Stomach (tissue), 9 donors: Measurements from ENCODE around the gene WDR7. TPM values are rescaled to one million over a fixed set of nuclear protein-coding genes. Genes with fewer than 3 reads are reported as not detected.
A peak's percentile ranks its signal among the peaks of the same experiment; 100 is the strongest.

ENCODE experiments used
- DNase-seq, 2 donors: peaks; one replicate each; pipeline versions ENCODE4 v3.0.0 to v3.0.0-alpha.2; 2013 to 2019
- H3K27ac ChIP-seq, 5 donors: fragments of 200-600 bp in 4 of 5; sonication (generic) in 4 of 5; one replicate each; pipeline ENCODE4 v1.5.1; 2013 to 2019; ENCODE audit warnings: mild to moderate bottlenecking in 1 of 5, moderate library complexity in 1 of 5
- H3K27me3 ChIP-seq, 3 donors: fragments of 200-600 bp; sonication (generic); one replicate each; pipeline ENCODE4 v1.5.1; 2017 to 2019; ENCODE audit warnings: mixed run types in 1 of 3
- H3K36me3 ChIP-seq, 4 donors: fragments of 200-600 bp; sonication (generic); 1 replicate in 3 of 4; 2 replicates in 1 of 4; pipeline ENCODE4 v1.5.1; 2016 to 2019
- H3K4me1 ChIP-seq, 4 donors: fragments of 200-600 bp; sonication (generic); one replicate each; pipeline ENCODE4 v1.5.1; 2016 to 2019
- H3K4me3 ChIP-seq, 4 donors: fragments of 200-600 bp; sonication (generic) in 3 of 4; one replicate each; pipeline ENCODE4 v1.5.1; 2016 to 2019; ENCODE audit warnings: mild to moderate bottlenecking in 1 of 4
- H3K9me3 ChIP-seq, 4 donors: fragments of 200-600 bp; sonication (generic); one replicate each; pipeline ENCODE4 v1.5.1; 2016 to 2019
- EP300 ChIP-seq: sonication (generic); formaldehyde crosslinking; IDR thresholded peaks from one replicate; pipeline ENCODE4 v1.6.1; 2017; ENCODE audit warnings: antibody characterized with exemption
- POLR2A ChIP-seq, 4 donors: fragments of 450-650 bp; IDR thresholded peaks; one replicate each; pipeline ENCODE4 v1.6.1; 2016; ENCODE audit warnings: antibody characterized with exemption in 4 of 4, control low read depth in 2 of 4, mild to moderate bottlenecking in 1 of 4, moderate library complexity in 1 of 4
- POLR2AphosphoS5 ChIP-seq, 3 donors: sonication (generic); formaldehyde crosslinking; IDR thresholded peaks; one replicate each; pipeline ENCODE4 v1.6.1; 2016; ENCODE audit warnings: antibody characterized with exemption in 3 of 3
- WGBS, 5 donors: extraction: QIAGEN DNeasy Blood & Tissue Kit in 3 of 5; methylation state at CpG; one replicate each; pipeline versions ENCODE4 v1.1.5 to v1.1.7; 2013 to 2018; 5-methylcytosine and 5-hydroxymethylcytosine counted together
- intact Hi-C: fragments of 100-400 bp; cut with DNase I; formaldehyde crosslinking; loops from one replicate; pipeline ENCODE4 v1.15.1; 2023; ENCODE audit warnings: low total_unique reads
- polyA plus RNA-seq, 3 donors: library from polyadenylated mRNA; stranded (reverse); fragments of 200-250 nt; gene quantifications; one replicate each; pipeline ENCODE4 v1.2.3, GENCODE V29; 2013
- total RNA-seq, 5 donors: library from RNA; depleted of rRNA; stranded (reverse); fragments of >200 nt; gene quantifications; one replicate each; pipeline versions ENCODE4 v1.1.0 to v1.2.3, GENCODE V29; 2014 to 2016
- TF ChIP-seq, protein P1 (sequence below), 7 experiments: fragments of 450-650 bp in 4 of 7; fragments of 200-600 bp in 3 of 7; sonication (generic) in 3 of 7; IDR thresholded peaks; one replicate each; pipeline ENCODE4 v1.5.1; 2016 to 2019; ENCODE audit warnings: antibody characterized with exemption in 7 of 7, control low read depth in 2 of 7, mild to moderate bottlenecking in 1 of 7
- donor health status: healthy with polysubstance abuse.
- donor health status: Bipolar disorder and iron deficiency.
- donor health status: healthy.

The WDR7 gene
- total and polyA plus RNA-seq, 8 donors, result 1.7 to 250 (median 47.2) TPM

DNA sequence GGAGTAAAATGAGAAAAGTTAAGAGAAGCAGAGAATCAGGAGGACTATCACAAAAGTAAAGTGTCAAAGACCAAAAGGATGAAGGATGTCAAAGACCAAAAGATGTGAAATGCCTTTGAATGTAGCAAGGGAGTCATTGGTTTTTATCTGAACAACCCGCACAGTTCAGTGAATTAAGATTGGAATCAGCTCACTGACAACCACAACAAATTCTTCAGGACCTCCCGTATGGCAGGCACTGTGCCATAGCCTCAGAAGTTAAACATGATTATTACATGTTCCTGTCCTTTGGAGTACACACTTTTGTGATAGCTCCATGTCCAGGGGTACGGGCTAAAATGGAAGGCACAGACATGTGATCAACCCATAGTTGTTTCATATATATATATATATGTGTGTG, 7.8 kb upstream of the WDR7 start:
- no peaks in the 10 kb centered on the region for H3K9me3 ChIP-seq
- H3K27ac ChIP-seq, result no peak overlapping the region
- H3K4me1 ChIP-seq, result peaks cover 0 to 15% (median 5%) of the 10 kb centered on the region in 4 donors
- no peak for DNase-seq
- intact Hi-C loops, result no loop called here
- H3K27me3 ChIP-seq, result no peaks in the 10 kb centered on the region
- TF ChIP-seq POLR2AphosphoS5 (IDR thresholded peaks at IDR 0.05) (no peak), EP300 (no peak), POLR2A (IDR thresholded peaks at IDR 0.05) (no peak)
- TF ChIP-seq, protein P1, sequence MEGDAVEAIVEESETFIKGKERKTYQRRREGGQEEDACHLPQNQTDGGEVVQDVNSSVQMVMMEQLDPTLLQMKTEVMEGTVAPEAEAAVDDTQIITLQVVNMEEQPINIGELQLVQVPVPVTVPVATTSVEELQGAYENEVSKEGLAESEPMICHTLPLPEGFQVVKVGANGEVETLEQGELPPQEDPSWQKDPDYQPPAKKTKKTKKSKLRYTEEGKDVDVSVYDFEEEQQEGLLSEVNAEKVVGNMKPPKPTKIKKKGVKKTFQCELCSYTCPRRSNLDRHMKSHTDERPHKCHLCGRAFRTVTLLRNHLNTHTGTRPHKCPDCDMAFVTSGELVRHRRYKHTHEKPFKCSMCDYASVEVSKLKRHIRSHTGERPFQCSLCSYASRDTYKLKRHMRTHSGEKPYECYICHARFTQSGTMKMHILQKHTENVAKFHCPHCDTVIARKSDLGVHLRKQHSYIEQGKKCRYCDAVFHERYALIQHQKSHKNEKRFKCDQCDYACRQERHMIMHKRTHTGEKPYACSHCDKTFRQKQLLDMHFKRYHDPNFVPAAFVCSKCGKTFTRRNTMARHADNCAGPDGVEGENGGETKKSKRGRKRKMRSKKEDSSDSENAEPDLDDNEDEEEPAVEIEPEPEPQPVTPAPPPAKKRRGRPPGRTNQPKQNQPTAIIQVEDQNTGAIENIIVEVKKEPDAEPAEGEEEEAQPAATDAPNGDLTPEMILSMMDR (IDR thresholded peaks at IDR 0.05), result no peak
- 74 to 89% (median 87%) methylated on average over 3 of the region's 3 CpGs for WGBS, 5 donors
- no peak overlapping the region for H3K4me3 ChIP-seq
- H3K36me3 ChIP-seq, result no peaks in the 10 kb centered on the region

DNA sequence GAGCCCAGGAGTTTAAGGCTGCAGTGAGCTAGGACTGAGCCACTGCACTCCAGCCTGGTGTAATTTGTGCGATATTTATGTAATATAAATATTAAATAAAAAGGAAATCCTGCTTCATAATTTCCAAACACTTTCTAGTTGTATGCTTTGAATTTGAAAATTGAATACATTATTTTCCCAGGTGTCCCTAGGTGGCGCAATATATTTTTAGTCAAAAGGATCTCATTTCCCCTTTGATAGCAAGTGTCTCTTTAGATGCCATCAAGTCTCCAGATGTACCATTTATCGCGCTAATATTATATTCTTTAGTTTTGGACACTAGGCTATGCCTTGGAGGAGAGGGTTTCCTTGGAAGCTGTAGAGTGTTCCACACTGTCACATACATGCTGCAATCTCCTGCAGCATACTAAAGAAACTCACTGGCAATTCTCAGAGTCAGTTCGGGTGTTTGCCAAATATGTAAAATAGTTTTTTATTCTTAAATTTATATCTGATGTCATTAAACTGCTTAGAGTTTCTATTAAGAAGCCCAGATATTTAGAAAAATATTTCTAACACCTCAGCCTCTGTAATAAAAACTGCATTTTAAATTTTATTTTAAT, 5.6 kb upstream of the WDR7 start:
- Histone ChIP-seq H3K9me3 (no peaks in the 10 kb centered on the region), H3K27me3 (no peaks in the 10 kb centered on the region), H3K4me1 (peaks cover 0 to 12% (median 5%) of the 10 kb centered on the region in 4 donors), H3K4me3 (no peak overlapping the region), H3K27ac (no peak overlapping the region), H3K36me3 (no peaks in the 10 kb centered on the region)
- WGBS, 5 donors, result 38 to 64% (median 45%) methylated on average over 5 of the region's 5 CpGs
- intact Hi-C loops, result no loop called here
- peak in 1 of 2 donors; percentile 30 for DNase-seq
- TF ChIP-seq EP300, result no peak
- TF ChIP-seq, protein P1 (IDR thresholded peaks at IDR 0.05), result peak in 4 of 7 experiments; percentile 16 to 47 (median 32)

DNA sequence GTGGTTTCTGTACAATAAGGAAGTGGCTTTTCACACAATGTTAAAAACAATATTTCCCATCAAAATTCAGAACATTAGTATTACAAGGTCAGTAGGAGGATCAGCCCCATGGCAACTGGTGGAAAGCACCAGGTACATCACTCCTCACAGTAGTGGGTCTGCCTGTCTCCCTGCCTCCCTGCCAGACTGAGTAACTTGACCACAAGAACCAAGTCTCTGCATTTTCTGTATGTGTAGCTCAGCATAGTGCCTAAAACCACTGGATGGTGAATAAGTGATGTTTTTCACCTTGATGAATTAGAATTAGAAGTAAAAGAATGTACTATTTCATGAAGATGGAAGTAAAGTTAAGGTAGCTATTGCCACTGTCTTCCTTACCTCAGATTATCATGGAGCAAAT, 4.1 kb upstream of the WDR7 start:
- intact Hi-C loops, result no loop called here
- H3K4me1 ChIP-seq, result peaks cover 1 to 22% (median 12%) of the 10 kb centered on the region in 4 donors
- no peaks in the 10 kb centered on the region for H3K36me3 ChIP-seq
- H3K27ac ChIP-seq, result no peak overlapping the region
- DNase-seq, result no peak
- no peaks in the 10 kb centered on the region for H3K27me3 ChIP-seq
- no peak overlapping the region for H3K4me3 ChIP-seq
- no peaks in the 10 kb centered on the region for H3K9me3 ChIP-seq
- TF ChIP-seq, protein P1 (IDR thresholded peaks at IDR 0.05), result no peak
- TF ChIP-seq POLR2AphosphoS5 (IDR thresholded peaks at IDR 0.05), result no peak

DNA sequence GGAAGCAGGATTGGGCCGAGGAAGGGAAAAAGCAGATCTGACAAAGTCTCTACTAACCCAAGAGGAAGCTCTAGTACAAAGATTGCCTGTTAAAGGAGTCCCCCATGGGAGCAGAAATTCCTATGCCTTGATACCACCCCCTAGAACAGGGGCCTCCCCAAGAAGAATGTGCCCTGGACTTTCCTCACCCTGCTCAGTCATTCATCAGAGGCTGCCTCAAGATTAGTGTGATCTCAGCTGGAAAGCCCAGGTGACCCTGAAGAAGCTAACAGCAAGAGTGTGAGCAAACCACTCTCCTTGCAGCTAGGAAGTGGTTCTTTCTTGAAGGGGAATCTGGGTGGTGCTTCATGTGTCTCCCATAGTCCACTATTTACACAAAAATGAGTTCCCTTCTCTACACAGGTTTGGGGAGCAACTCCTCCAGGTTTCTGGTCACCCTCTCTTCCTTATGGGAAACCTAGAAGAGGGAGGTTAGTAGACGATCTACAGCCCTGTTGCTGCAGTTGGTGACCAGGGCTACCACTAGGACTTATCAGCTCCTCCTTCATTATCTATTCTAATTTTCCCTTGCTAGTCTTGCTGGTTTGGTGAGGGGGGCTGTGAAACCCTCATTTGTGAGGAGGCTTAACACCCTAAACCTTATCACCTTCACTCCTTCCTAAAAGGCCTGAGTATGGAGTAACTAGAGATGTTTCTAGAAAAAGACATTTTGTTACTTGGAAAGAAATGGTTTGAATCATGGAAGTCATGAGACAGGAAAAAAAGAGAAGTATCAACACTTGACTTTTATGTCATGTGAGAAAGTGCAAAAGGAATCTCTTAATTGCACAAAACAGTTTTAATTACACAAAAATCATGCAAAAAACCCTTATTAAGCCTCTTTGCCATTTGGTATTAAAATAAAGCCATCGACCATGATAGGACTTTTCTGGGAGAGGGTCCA, 2.9 kb upstream of the WDR7 start:
- DNase-seq, result no peak
- no peaks in the 10 kb centered on the region for H3K27me3 ChIP-seq
- WGBS, 5 donors, result 67 to 83% (median 77%) methylated on average over 3 of the region's 3 CpGs
- intact Hi-C loops, result no loop called here
- H3K36me3 ChIP-seq, result no peaks in the 10 kb centered on the region
- H3K27ac ChIP-seq, result no peak overlapping the region
- no peak overlapping the region for H3K4me3 ChIP-seq
- H3K9me3 ChIP-seq, result no peaks in the 10 kb centered on the region
- no peak for TF ChIP-seq POLR2AphosphoS5 (IDR thresholded peaks at IDR 0.05)
- TF ChIP-seq EP300, result no peak
- TF ChIP-seq POLR2A (IDR thresholded peaks at IDR 0.05), result no peak
- TF ChIP-seq, protein P1 (IDR thresholded peaks at IDR 0.05), result no peak
- H3K4me1 ChIP-seq, result peaks cover 7 to 33% (median 20%) of the 10 kb centered on the region in 4 donors
